Mammary epithelial cell (primary cell): Measurements from ENCODE around the gene PPP1R15B.

Experiments used
- CTCF ChIP-seq, 2 donors: IDR thresholded peaks in 1 of 2; conservative IDR thresholded peaks in 1 of 2; 2 replicates each; pipeline ENCODE4 v1.5.1; 2011 to 2012; ENCODE audit warnings: inconsistent platforms in 2 of 2, low read length in 2 of 2, mild to moderate bottlenecking in 2 of 2, control low read depth in 1 of 2, low read depth in 1 of 2; ENCODE audit not compliant: insufficient read depth in 1 of 2; ENCODE audit errors: extremely low read depth in 1 of 2
- EZH2 ChIP-seq: IDR thresholded peaks from 2 replicates; pipeline ENCODE4 v1.6.1; 2012; ENCODE audit warnings: low read length, inconsistent platforms, borderline replicate concordance

GRCh38 chr1:204361341-204361771 lies 50.3 kb downstream of the PPP1R15B start:
- TF ChIP-seq CTCF (conservative IDR thresholded peaks at IDR 0.05 in 1 of 2, IDR thresholded peaks at IDR 0.05 in 1 of 2; ENCODE audit: extremely low read depth in 1 of 2, insufficient read depth in 1 of 2, low read depth in 1 of 2, low read length in 2 of 2), result no peak
- TF ChIP-seq EZH2, result no peak
